ENCODE data around the gene C2CD3. TPM values are rescaled to one million over a fixed set of nuclear protein-coding genes. Genes with fewer than 3 reads are reported as not detected.

The C2CD3 gene
- total RNA-seq, 1 experiment from 2014 or later: 18.7 TPM

- Mint-ChIP-seq H3K27me3 (ENCODE audit: low read depth) (no peaks in the 10 kb centered on the region), H3K4me1 (no peaks in the 10 kb centered on the region), H3K4me3 (no peak overlapping the region), H3K9me3 (peaks cover 11% of the 10 kb centered on the region), H3K36me3 (peaks cover 35% of the 10 kb centered on the region), H3K27ac (no peak overlapping the region)
- no peak for DNase-seq (ENCODE audit: low spot score)
- ATAC-seq: no peak
- TF ChIP-seq NFATC4 (CRISPR knock-in tag; IDR thresholded peaks at IDR 0.05) (no peak), ZNF416 (CRISPR knock-in tag; IDR thresholded peaks at IDR 0.05) (no peak), USF2 (CRISPR knock-in tag; IDR thresholded peaks at IDR 0.05) (no peak), ZBTB21 (CRISPR knock-in tag; IDR thresholded peaks at IDR 0.05; ENCODE audit: borderline replicate concordance) (no peak), CREM (CRISPR knock-in tag; IDR thresholded peaks at IDR 0.05) (no peak), ZNF512 (CRISPR knock-in tag; IDR thresholded peaks at IDR 0.05; ENCODE audit: borderline replicate concordance) (no peak), CTCF (IDR thresholded peaks at IDR 0.05) (no peak), GABPB1 (CRISPR knock-in tag; IDR thresholded peaks at IDR 0.05) (no peak), E2F4 (CRISPR knock-in tag; IDR thresholded peaks at IDR 0.05; ENCODE audit: borderline replicate concordance, low read depth) (no peak), NR1H2 (CRISPR knock-in tag; IDR thresholded peaks at IDR 0.05) (no peak), ZNF232 (CRISPR knock-in tag; IDR thresholded peaks at IDR 0.05) (no peak), SMAD3 (CRISPR knock-in tag; IDR thresholded peaks at IDR 0.05; ENCODE audit: borderline replicate concordance) (no peak), SOX15 (CRISPR knock-in tag; IDR thresholded peaks at IDR 0.05) (no peak), SP1 (CRISPR knock-in tag; conservative IDR thresholded peaks at IDR 0.05) (no peak), ZNF671 (CRISPR knock-in tag; IDR thresholded peaks at IDR 0.05) (no peak)
- TF ChIP-seq, protein P1, sequence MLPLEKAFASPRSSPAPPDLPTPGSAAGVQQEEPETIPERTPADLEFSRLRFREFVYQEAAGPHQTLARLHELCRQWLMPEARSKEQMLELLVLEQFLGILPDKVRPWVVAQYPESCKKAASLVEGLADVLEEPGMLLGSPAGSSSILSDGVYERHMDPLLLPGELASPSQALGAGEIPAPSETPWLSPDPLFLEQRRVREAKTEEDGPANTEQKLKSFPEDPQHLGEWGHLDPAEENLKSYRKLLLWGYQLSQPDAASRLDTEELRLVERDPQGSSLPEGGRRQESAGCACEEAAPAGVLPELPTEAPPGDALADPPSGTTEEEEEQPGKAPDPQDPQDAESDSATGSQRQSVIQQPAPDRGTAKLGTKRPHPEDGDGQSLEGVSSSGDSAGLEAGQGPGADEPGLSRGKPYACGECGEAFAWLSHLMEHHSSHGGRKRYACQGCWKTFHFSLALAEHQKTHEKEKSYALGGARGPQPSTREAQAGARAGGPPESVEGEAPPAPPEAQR (CRISPR knock-in tag; IDR thresholded peaks at IDR 0.05): no peak
- TF ChIP-seq, protein P2, sequence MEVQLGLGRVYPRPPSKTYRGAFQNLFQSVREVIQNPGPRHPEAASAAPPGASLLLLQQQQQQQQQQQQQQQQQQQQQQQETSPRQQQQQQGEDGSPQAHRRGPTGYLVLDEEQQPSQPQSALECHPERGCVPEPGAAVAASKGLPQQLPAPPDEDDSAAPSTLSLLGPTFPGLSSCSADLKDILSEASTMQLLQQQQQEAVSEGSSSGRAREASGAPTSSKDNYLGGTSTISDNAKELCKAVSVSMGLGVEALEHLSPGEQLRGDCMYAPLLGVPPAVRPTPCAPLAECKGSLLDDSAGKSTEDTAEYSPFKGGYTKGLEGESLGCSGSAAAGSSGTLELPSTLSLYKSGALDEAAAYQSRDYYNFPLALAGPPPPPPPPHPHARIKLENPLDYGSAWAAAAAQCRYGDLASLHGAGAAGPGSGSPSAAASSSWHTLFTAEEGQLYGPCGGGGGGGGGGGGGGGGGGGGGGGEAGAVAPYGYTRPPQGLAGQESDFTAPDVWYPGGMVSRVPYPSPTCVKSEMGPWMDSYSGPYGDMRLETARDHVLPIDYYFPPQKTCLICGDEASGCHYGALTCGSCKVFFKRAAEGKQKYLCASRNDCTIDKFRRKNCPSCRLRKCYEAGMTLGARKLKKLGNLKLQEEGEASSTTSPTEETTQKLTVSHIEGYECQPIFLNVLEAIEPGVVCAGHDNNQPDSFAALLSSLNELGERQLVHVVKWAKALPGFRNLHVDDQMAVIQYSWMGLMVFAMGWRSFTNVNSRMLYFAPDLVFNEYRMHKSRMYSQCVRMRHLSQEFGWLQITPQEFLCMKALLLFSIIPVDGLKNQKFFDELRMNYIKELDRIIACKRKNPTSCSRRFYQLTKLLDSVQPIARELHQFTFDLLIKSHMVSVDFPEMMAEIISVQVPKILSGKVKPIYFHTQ (CRISPR knock-in tag; IDR thresholded peaks at IDR 0.05): no peak
- TF ChIP-seq, protein P3, sequence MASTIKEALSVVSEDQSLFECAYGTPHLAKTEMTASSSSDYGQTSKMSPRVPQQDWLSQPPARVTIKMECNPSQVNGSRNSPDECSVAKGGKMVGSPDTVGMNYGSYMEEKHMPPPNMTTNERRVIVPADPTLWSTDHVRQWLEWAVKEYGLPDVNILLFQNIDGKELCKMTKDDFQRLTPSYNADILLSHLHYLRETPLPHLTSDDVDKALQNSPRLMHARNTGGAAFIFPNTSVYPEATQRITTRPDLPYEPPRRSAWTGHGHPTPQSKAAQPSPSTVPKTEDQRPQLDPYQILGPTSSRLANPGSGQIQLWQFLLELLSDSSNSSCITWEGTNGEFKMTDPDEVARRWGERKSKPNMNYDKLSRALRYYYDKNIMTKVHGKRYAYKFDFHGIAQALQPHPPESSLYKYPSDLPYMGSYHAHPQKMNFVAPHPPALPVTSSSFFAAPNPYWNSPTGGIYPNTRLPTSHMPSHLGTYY (CRISPR knock-in tag; IDR thresholded peaks at IDR 0.05): no peak
- ChIA-PET POLR2A (no interaction called here), CTCF (no interaction called here)
Observed at GRCh38 chr11:74081428-74081827, 89.4 kb downstream of the C2CD3 start.

Measured in WTC11 (cell line).